OCI-LY3 (cell line): ENCODE data around the gene SLC4A7.

ENCODE experiments used
- EZH2phosphoT487 ChIP-seq: fragments of 200-600 bp; shearing (Covaris generic); IDR thresholded peaks from 2 replicates; pipeline ENCODE4 v1.6.1; 2018; ENCODE audit warnings: antibody characterized with exemption, mixed run types, low read depth
- TF ChIP-seq, protein P1 (sequence below): fragments of 200-600, 300-600 bp; sonication (generic); IDR thresholded peaks from 2 replicates; pipeline ENCODE4 v1.5.1; 2014; ENCODE audit warnings: antibody characterized with exemption, low read length, low read depth

- TF ChIP-seq, protein P1, sequence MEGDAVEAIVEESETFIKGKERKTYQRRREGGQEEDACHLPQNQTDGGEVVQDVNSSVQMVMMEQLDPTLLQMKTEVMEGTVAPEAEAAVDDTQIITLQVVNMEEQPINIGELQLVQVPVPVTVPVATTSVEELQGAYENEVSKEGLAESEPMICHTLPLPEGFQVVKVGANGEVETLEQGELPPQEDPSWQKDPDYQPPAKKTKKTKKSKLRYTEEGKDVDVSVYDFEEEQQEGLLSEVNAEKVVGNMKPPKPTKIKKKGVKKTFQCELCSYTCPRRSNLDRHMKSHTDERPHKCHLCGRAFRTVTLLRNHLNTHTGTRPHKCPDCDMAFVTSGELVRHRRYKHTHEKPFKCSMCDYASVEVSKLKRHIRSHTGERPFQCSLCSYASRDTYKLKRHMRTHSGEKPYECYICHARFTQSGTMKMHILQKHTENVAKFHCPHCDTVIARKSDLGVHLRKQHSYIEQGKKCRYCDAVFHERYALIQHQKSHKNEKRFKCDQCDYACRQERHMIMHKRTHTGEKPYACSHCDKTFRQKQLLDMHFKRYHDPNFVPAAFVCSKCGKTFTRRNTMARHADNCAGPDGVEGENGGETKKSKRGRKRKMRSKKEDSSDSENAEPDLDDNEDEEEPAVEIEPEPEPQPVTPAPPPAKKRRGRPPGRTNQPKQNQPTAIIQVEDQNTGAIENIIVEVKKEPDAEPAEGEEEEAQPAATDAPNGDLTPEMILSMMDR: no peak
- TF ChIP-seq EZH2phosphoT487: no peak
Observed at GRCh38 chr3:27454914-27455313, 29.3 kb downstream of the SLC4A7 start.
